Stomach (tissue), 4 donors: ENCODE measurements around the gene ZNF443.

ENCODE experiments used
- EP300 ChIP-seq: sonication (generic); formaldehyde crosslinking; IDR thresholded peaks from one replicate; pipeline ENCODE4 v1.6.1; 2017; ENCODE audit warnings: antibody characterized with exemption
- POLR2A ChIP-seq, 4 donors: fragments of 450-650 bp; IDR thresholded peaks; one replicate each; pipeline ENCODE4 v1.6.1; 2016; ENCODE audit warnings: antibody characterized with exemption in 4 of 4, control low read depth in 2 of 4, mild to moderate bottlenecking in 1 of 4, moderate library complexity in 1 of 4
- POLR2AphosphoS5 ChIP-seq, 3 donors: sonication (generic); formaldehyde crosslinking; IDR thresholded peaks; one replicate each; pipeline ENCODE4 v1.6.1; 2016; ENCODE audit warnings: antibody characterized with exemption in 3 of 3
- TF ChIP-seq, protein P1 (sequence below), 7 experiments: fragments of 450-650 bp in 4 of 7; fragments of 200-600 bp in 3 of 7; sonication (generic) in 3 of 7; IDR thresholded peaks; one replicate each; pipeline ENCODE4 v1.5.1; 2016 to 2019; ENCODE audit warnings: antibody characterized with exemption in 7 of 7, control low read depth in 2 of 7, mild to moderate bottlenecking in 1 of 7

DNA sequence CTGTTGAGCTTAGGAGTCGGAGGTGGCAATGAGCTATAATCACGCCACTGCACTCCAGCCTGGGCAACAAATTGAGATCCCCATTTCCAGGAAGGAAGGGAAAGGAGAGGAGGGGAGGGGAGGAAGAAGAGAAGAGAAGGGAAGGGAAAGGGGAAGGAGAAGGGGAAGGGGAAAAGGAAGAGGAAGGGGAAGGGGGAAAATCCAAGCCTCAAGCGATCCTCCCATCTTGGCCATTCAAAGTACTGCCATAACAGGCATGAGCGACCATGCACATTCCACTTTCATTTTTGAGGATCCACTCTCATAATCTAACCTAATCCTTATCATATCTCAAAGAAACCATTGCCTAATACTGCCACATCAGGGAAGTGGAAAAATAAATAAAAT lies 14.9 kb downstream of the ZNF443 start:
- TF ChIP-seq, protein P1, sequence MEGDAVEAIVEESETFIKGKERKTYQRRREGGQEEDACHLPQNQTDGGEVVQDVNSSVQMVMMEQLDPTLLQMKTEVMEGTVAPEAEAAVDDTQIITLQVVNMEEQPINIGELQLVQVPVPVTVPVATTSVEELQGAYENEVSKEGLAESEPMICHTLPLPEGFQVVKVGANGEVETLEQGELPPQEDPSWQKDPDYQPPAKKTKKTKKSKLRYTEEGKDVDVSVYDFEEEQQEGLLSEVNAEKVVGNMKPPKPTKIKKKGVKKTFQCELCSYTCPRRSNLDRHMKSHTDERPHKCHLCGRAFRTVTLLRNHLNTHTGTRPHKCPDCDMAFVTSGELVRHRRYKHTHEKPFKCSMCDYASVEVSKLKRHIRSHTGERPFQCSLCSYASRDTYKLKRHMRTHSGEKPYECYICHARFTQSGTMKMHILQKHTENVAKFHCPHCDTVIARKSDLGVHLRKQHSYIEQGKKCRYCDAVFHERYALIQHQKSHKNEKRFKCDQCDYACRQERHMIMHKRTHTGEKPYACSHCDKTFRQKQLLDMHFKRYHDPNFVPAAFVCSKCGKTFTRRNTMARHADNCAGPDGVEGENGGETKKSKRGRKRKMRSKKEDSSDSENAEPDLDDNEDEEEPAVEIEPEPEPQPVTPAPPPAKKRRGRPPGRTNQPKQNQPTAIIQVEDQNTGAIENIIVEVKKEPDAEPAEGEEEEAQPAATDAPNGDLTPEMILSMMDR (IDR thresholded peaks at IDR 0.05), result no peak
- no peak for TF ChIP-seq POLR2AphosphoS5 (IDR thresholded peaks at IDR 0.05)
- no peak for TF ChIP-seq POLR2A (IDR thresholded peaks at IDR 0.05)
- TF ChIP-seq EP300, result no peak
